HG03175 (cell line): ENCODE results near the gene GPR142.

Source experiments
- ATAC-seq: cut with Tn5 transposase; IDR thresholded peaks from one replicate; pipeline ENCODE4 v1.9.1; 2021; ENCODE audit warnings: mild to moderate bottlenecking, moderate library complexity; ENCODE audit not compliant: unreplicated experiment

The GPR142 gene

GRCh38 chr17:74368341-74369081 lies 1.2 kb downstream of the GPR142 start:
- no peak for ATAC-seq

GRCh38 chr17:74369221-74369620 lies 1.9 kb downstream of the GPR142 start:
- no peak for ATAC-seq

- ATAC-seq, result no peak
Measured at GRCh38 chr17:74369665-74370490, 2.6 kb downstream of the GPR142 start.

- no peak for ATAC-seq
Measured at GRCh38 chr17:74371653-74372147, 4.4 kb downstream of the GPR142 start.

GRCh38 chr17:74372426-74372825 lies 5.1 kb downstream of the GPR142 start:
- no peak for ATAC-seq

- no peak for ATAC-seq
Measured at GRCh38 chr17:74373838-74374606, 6.7 kb downstream of the GPR142 start.

- no peak for ATAC-seq
Measured at GRCh38 chr17:74374858-74375257, 7.6 kb downstream of the GPR142 start.

- peak; percentile 53 for ATAC-seq
Measured at GRCh38 chr17:74379495-74380085, 12.3 kb downstream of the GPR142 start.

GRCh38 chr17:74380086-74380958 lies 13.0 kb downstream of the GPR142 start:
- no peak for ATAC-seq

- no peak for ATAC-seq
Measured at GRCh38 chr17:74380959-74381808, 13.9 kb downstream of the GPR142 start.

- ATAC-seq, result no peak
Measured at GRCh38 chr17:74383141-74383540, 15.8 kb downstream of the GPR142 start.

GRCh38 chr17:74385201-74385600 lies 17.9 kb downstream of the GPR142 start:
- no peak for ATAC-seq

GRCh38 chr17:74386386-74386785 lies 19.1 kb downstream of the GPR142 start:
- ATAC-seq, result no peak

- no peak for ATAC-seq
Measured at GRCh38 chr17:74387365-74388218, 20.3 kb downstream of the GPR142 start.

GRCh38 chr17:74389084-74389753 lies 21.9 kb downstream of the GPR142 start:
- ATAC-seq, result no peak

GRCh38 chr17:74389937-74390679 lies 22.8 kb downstream of the GPR142 start:
- ATAC-seq, result no peak
